Neural cell (in vitro differentiated cells): ENCODE data around the gene FSHR. TPM values are rescaled to one million over a fixed set of nuclear protein-coding genes. Genes with fewer than 3 reads are reported as not detected.

Experiments used
- H2AFZ ChIP-seq: fragments of 200-600, 300-800 bp; sonication (generic), shearing (Covaris generic); 2 replicates; pipeline ENCODE4 v1.6.0; 2014; ENCODE audit warnings: low read depth, mild to moderate bottlenecking, antibody characterized with exemption, low read length, moderate library complexity
- H3F3A ChIP-seq: fragments of 200-600 bp; shearing (Covaris generic); 2 replicates; pipeline ENCODE4 v1.6.1; 2016; ENCODE audit warnings: mild to moderate bottlenecking, moderate library complexity, mixed read lengths, antibody characterized with exemption, low read length; ENCODE audit not compliant: insufficient read depth, poor library complexity, severe bottlenecking
- H3K27ac ChIP-seq: fragments of 200-600, 300-800 bp; sonication (generic), shearing (Covaris generic); 2 replicates; pipeline ENCODE4 v1.5.1; 2014; ENCODE audit warnings: mild to moderate bottlenecking, low read length, moderate library complexity
- H3K27me3 ChIP-seq: fragments of 300-800, 200-600 bp; sonication (generic), shearing (Covaris generic); 2 replicates; pipeline ENCODE4 v1.6.0; 2014; ENCODE audit warnings: mild to moderate bottlenecking, low read depth, low read length, moderate library complexity; ENCODE audit not compliant: insufficient read depth
- H3K36me3 ChIP-seq: fragments of 300-800, 200-600 bp; sonication (generic), shearing (Covaris generic); 2 replicates; pipeline ENCODE4 v1.5.1; 2014; ENCODE audit warnings: mild to moderate bottlenecking, antibody characterized with exemption, low read length, moderate library complexity; ENCODE audit not compliant: insufficient read depth
- H3K4me2 ChIP-seq: fragments of 300-800, 200-600 bp; sonication (generic), shearing (Covaris generic); 2 replicates; pipeline ENCODE4 v1.6.0; 2014; ENCODE audit warnings: mild to moderate bottlenecking, low read length
- H3K4me3 ChIP-seq: fragments of 300-800, 200-600 bp; sonication (generic), shearing (Covaris generic); 2 replicates; pipeline ENCODE4 v1.5.1; 2014; ENCODE audit warnings: mild to moderate bottlenecking, low read length, moderate library complexity
- H3K79me2 ChIP-seq: fragments of 200-600 bp; shearing (Covaris generic); replicated peaks from 2 replicates; pipeline ENCODE4 v1.6.0; 2014; ENCODE audit warnings: mild to moderate bottlenecking, low read length, moderate library complexity; ENCODE audit not compliant: insufficient read depth
- H3K9ac ChIP-seq: fragments of 300-800, 200-600 bp; sonication (generic), shearing (Covaris generic); 2 replicates; pipeline ENCODE4 v1.6.1; 2016; ENCODE audit warnings: mild to moderate bottlenecking, low read length, mixed read lengths
- H3K9me2 ChIP-seq: fragments of 200-600 bp; shearing (Covaris generic); 2 replicates; pipeline ENCODE4 v1.6.1; 2016; ENCODE audit warnings: mild to moderate bottlenecking, low read length, mixed read lengths; ENCODE audit not compliant: insufficient read depth
- H3K9me3 ChIP-seq: fragments of 200-600, 300-800 bp; sonication (generic), shearing (Covaris generic); 2 replicates; pipeline ENCODE4 v1.6.1; 2016; ENCODE audit warnings: mild to moderate bottlenecking, mixed run types, low read length, moderate library complexity, mixed read lengths
- H4K20me1 ChIP-seq: fragments of 200-600 bp; shearing (Covaris generic); 2 replicates; pipeline ENCODE4 v1.6.1; 2016; ENCODE audit warnings: mild to moderate bottlenecking, mixed run types; ENCODE audit not compliant: insufficient read depth
- CTCF ChIP-seq: fragments of 450-650 bp; IDR thresholded peaks from 2 replicates; pipeline ENCODE4 v1.5.1; 2014; ENCODE audit warnings: antibody characterized with exemption, mild to moderate bottlenecking, moderate library complexity; ENCODE audit not compliant: poor library complexity, severe bottlenecking
- EP300 ChIP-seq: fragments of 450-650 bp; conservative IDR thresholded peaks from 2 replicates; pipeline ENCODE4 v1.6.1; 2014; ENCODE audit warnings: antibody characterized with exemption, mild to moderate bottlenecking, moderate library complexity; ENCODE audit not compliant: poor library complexity, severe bottlenecking
- EZH2 ChIP-seq: fragments of 200-600, 300-800 bp; shearing (Covaris generic), sonication (generic); IDR thresholded peaks from 2 replicates; pipeline ENCODE4 v1.6.1; 2014; ENCODE audit warnings: antibody characterized with exemption, low read length, borderline replicate concordance, mild to moderate bottlenecking; ENCODE audit not compliant: insufficient read depth, poor library complexity, severe bottlenecking
- MXI1 ChIP-seq: fragments of 450-650 bp; conservative IDR thresholded peaks from 2 replicates; pipeline ENCODE4 v1.6.1; 2014; ENCODE audit warnings: antibody characterized with exemption, mild to moderate bottlenecking; ENCODE audit not compliant: poor library complexity, severe bottlenecking
- POLR2AphosphoS5 ChIP-seq: IDR thresholded peaks from 2 replicates; pipeline ENCODE4 v1.6.1; 2012
- RAD21 ChIP-seq: fragments of 450-650 bp; conservative IDR thresholded peaks from 2 replicates; pipeline ENCODE4 v1.6.1; 2014; ENCODE audit warnings: antibody characterized with exemption, mild to moderate bottlenecking, moderate library complexity
- REST ChIP-seq: IDR thresholded peaks from 2 replicates; pipeline ENCODE4 v1.6.1; 2012; ENCODE audit warnings: borderline replicate concordance
- SMC3 ChIP-seq: fragments of 450-650 bp; conservative IDR thresholded peaks from 2 replicates; pipeline ENCODE4 v1.6.1; 2014; ENCODE audit warnings: antibody characterized with exemption, mild to moderate bottlenecking, moderate library complexity; ENCODE audit not compliant: poor library complexity
- TAF1 ChIP-seq: IDR thresholded peaks from 2 replicates; pipeline ENCODE4 v1.6.1; 2012; ENCODE audit warnings: low read depth
- polyA plus RNA-seq: library from polyadenylated mRNA; depleted of rRNA; stranded (reverse); fragments of >200 nt; gene quantifications from 2 replicates; pipeline ENCODE4 v1.2.3, GENCODE V29; 2014

Gene FSHR
- polyA plus RNA-seq, 1 donor from 2014 or later: not detected

DNA sequence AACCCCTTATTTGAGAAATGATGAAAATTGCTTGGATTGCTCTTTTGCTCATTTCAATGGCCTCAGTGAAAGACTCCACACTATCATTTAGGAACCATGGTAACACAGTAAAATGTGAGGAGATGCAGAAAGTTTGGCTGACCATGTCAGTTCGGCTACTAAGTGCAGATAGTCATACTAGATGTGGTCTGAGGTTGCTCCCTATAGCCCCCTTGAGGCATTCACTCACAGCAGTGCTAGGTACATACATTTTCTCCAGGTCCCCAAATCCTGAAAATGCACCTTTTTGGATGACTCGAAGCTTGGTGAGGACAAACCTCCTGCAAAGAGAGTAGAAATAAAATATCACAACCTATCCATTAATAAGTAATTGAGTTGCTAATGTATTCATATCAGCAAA, 86.3 kb downstream of the FSHR start:
- H3K4me3 ChIP-seq: no peak overlapping the region
- H3K9ac ChIP-seq: no peak overlapping the region
- no peaks in the 10 kb centered on the region for H3K9me3 ChIP-seq
- no peaks in the 10 kb centered on the region for H3K79me2 ChIP-seq
- H3K9me2 ChIP-seq: no peaks in the 10 kb centered on the region
- no peaks in the 10 kb centered on the region for H3F3A ChIP-seq
- TF ChIP-seq MXI1 (no peak), EZH2 (no peak), CTCF (no peak), SMC3 (no peak), TAF1 (no peak), POLR2AphosphoS5 (no peak), EP300 (no peak), REST (no peak), RAD21 (no peak)
- no peak overlapping the region for H2AFZ ChIP-seq
- H3K4me2 ChIP-seq: no peak overlapping the region
- H3K27ac ChIP-seq: no peak overlapping the region
- H3K36me3 ChIP-seq: no peaks in the 10 kb centered on the region
- H4K20me1 ChIP-seq: no peaks in the 10 kb centered on the region
- no peaks in the 10 kb centered on the region for H3K27me3 ChIP-seq

DNA sequence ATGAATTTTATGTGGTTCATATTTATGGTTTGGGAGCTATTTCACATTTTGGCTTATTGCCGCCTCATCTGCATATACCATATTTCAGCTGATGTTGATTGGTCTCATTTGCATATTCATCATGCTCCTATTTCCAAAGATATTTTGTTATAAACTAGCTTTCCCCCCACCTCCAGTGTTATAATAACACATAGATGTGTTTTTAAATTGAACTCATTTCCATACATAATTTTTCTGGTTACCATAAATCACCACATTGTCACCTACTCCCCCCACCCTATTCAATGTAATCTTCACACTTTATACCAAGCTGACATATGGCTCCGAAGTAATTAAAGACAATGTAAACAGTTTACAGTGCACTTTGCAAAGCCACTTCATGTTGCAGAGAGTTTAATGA, 101.2 kb downstream of the FSHR start:
- H4K20me1 ChIP-seq: no peaks in the 10 kb centered on the region
- H3K9me2 ChIP-seq: no peaks in the 10 kb centered on the region
- H3F3A ChIP-seq: no peaks in the 10 kb centered on the region
- no peaks in the 10 kb centered on the region for H3K79me2 ChIP-seq
- H3K27ac ChIP-seq: no peak overlapping the region
- TF ChIP-seq RAD21 (no peak), MXI1 (no peak), POLR2AphosphoS5 (no peak), REST (no peak), EZH2 (no peak), SMC3 (no peak), EP300 (no peak), CTCF (no peak), TAF1 (no peak)
- no peak overlapping the region for H3K4me2 ChIP-seq
- no peaks in the 10 kb centered on the region for H3K27me3 ChIP-seq
- H3K9ac ChIP-seq: no peak overlapping the region
- no peak overlapping the region for H2AFZ ChIP-seq
- H3K36me3 ChIP-seq: no peaks in the 10 kb centered on the region
- H3K4me3 ChIP-seq: no peak overlapping the region
- no peaks in the 10 kb centered on the region for H3K9me3 ChIP-seq
